GM21381 (cell line): Measurements from ENCODE around the gene WDR38.

Experiments used
- ATAC-seq: cut with Tn5 transposase; IDR thresholded peaks from one replicate; pipeline ENCODE4 v1.9.1; 2021; ENCODE audit warnings: mild to moderate bottlenecking, moderate library complexity; ENCODE audit not compliant: unreplicated experiment

Gene WDR38

DNA sequence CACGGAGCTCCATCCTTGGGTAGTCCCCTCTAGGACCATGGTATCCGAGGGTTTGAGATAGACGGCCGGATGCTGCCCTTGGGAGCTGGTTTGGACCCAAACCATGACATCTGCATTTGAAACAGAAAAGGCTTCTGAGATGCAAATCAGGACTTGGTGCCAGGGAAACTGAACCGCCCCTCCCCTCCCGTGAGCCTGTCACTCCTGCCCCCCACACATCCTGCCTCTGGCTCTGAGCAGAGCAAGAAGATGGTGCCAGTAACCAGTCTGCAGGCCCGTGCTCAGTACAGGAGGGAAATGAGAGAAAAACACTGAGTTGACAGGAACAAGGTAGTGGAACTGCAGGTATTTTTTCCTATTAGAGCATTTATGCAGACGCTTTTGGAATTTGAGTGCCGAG is 27.2 kb downstream of the WDR38 start:
- ATAC-seq: no peak

DNA sequence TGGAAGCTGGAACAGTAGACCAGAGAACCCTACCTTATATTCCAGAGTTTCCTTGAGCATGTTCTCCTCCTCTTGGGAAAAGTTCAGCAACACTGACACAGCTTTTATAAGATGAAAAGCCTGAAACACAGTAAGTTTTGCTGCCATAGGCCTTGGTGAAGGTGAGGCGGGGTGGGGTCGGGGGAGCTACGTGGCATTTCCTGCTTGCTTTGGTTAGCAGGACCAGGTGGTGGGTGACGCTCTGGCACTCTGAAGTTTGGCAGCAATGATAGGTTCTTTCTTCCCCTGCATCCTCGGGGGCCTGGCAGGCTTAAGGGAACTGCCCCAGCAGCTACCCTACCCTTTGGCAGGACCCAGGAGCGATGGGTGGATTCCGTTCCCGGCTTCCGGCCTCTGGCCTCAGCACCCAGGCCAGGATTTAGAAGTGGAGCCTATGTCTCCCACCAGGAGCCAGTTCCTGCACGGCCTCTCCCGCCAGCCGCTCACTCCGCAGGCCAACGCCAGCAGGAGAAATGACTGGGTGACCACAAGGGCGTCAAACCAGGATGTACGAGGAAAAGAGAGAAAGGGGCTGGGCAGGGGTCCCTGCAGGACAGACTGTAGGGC is 28.0 kb downstream of the WDR38 start:
- no peak for ATAC-seq

- ATAC-seq: no peak
Observed at GRCh38 chr9:124882231-124882630, 29.0 kb downstream of the WDR38 start.

- ATAC-seq: no peak
Observed at GRCh38 chr9:124884376-124884775, 31.1 kb downstream of the WDR38 start.

DNA sequence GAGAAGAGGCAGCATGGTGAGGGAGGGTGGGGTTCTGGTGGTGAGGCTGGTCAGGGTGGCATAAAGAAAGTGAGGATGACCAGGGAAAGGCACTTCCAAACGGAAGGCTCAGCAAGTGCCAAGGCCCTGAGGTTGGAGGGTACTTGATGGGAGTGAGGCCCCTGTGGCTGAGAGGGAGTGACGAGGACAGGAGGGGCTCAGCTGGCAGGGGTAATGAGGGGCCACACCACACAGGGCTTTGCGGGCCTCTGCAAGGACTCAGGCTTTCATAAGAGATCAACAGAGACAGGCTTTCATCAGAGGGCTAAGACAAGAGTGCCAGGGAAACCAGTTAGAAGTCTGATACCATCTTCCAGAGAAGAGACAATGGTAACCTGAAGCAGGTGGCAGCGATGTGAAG is 32.3 kb downstream of the WDR38 start:
- ATAC-seq: no peak

DNA sequence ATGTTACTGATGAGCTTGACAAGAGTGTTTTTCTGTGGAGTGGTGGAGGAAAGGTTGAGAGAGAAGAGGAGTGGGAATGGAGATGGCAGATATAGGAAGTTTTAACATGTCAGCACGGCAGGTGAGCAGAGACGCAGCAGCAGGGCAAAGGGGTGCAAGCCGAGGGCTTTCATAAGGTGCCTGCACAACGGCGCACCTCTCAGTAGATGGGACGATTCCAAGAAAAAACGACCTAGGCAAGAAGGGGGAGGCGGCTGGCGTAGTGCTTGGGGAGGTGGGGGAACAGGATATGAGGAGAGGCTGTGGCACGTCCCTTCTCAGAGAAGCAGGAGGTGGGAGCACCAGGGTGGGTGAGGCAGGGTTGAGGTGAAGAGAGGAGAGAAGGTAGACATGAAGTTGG is 33.2 kb downstream of the WDR38 start:
- no peak for ATAC-seq

DNA sequence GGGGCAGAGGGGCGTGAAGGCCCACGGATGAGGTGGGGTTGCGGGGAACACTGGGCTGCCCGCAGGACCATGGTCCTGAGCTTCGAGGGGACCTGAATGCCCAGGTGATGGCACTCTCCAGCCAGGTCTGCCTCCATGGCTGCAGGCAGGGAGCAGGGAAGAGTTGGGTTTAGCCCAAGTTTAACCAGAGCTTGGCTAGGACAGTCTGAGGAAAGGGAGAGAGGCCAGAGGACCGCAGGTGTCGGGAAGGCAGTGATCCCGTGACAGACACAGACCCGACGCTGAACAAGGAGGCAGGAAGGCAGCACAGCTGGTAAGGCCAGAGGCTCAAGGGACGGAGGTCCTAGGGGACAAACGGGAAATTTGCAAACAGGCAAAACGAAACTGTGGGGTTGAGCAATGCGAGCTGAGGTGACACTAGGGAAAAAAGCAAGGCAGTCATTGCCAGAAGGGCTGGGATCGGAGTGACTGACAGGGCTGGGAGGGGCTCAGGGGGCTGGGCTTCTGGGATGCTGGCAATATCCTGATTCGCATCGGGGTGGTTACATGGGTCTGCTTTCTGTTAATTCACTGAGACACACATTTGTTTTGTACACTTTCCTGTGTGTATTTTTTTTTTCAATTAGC is 33.7 kb downstream of the WDR38 start:
- ATAC-seq: no peak

- ATAC-seq: no peak
Observed at GRCh38 chr9:124887832-124888231, 34.6 kb downstream of the WDR38 start.

DNA sequence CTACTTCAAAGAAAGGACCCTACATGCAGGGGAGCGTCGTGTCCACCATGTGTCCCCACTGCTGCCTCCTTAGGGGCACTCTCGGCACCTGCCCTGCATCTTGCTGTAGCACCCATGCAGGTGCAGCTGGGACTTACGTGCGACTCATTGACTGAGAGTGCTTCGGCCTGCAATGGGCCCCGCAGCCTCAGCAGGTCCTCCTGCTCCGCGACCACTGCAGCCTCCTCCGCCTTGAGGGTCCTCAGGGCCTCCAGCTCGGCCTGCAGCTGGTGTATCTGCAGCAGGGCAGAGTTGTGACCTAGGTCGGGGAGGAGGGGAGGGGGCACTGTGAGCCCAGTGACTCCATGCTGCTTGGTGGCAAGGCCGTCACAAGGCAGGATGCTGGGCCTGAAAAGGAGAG is 35.7 kb downstream of the WDR38 start:
- ATAC-seq: no peak

- no peak for ATAC-seq
Observed at GRCh38 chr9:124890179-124890578, 36.9 kb downstream of the WDR38 start.

- ATAC-seq: no peak
Observed at GRCh38 chr9:124894035-124894740, 40.9 kb downstream of the WDR38 start.

- no peak for ATAC-seq
Observed at GRCh38 chr9:124894741-124895170, 41.5 kb downstream of the WDR38 start.

GRCh38 chr9:124897570-124898460 is 44.6 kb downstream of the WDR38 start:
- ATAC-seq: no peak

- ATAC-seq: no peak
Observed at GRCh38 chr9:124899845-124900244, 46.6 kb downstream of the WDR38 start.

DNA sequence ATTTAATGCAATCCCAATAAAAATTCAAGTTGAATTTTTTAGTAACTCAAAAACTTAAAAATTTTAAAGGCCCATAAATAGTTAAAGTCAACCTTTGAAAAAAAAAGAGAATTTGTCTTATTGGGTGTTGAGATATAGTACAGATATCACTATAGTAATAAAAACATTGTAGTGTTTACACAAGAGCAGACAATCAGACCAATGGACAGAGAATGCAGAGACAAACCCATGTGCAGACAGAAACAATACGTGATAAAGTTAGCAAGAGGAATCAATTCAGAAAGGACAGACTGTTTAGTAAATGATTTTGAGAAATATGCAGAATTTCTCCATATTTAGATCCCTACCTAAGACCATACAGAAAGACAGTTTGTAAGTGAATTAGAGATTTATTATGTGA is 53.7 kb downstream of the WDR38 start:
- no peak for ATAC-seq
